Measurements from ENCODE around the gene SPRR5.

Gene SPRR5

DNA sequence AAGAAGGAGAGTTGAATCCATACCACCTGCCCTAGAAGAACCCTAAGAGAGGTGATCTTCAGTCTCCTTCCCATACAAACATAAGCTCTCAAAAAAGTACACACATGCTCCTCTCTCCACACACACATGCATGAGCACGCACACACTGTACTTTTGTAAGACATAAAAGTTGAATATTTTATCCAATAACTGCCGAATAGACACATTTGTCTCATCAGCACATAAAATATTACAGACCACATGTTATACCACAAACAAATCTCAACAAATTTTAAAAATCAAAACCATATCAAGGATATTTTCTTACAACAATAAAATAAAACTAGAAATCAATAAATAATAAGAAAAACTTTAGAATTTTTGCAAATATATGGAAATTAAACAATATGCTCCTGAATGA lies 39.6 kb downstream of the SPRR5 start:
- no peak for DNase-seq

DNA sequence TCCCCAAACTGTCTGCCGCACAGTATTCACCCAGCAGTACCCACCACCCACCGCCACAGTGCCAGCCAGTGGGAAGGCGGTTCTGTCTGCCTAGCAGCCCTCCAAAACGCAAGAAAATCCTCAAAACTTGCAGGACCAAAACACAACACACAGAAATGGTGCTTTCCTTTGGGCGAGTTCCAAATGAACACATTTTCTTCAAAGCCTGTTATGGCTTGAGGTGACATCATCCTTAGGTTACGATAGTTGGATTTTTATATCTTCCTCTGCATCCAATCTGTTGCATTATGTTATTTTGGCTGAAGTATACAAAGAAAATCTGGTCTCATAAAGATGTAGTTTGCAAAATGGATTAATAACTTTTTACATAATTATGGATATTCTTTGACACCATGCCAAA lies 46.2 kb downstream of the SPRR5 start:
- DNase-seq, result no peak

DNA sequence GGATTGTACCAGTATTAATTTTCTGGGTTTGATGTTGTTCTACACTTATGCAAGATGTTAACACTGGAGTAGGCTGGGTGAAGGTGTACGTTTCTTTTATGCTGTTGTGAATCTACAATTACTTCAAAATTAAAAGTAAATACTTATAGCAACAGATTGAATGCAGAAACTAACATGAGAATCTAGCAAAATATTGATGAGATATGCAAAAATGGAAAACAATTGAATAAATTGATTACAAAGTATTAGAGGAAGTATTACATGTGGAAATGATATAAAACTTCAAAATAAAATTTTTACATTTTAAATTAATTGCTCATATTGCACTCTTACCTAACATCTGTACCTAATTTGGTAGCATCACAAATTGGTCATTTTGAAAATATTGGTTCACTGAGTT lies 48.8 kb downstream of the SPRR5 start:
- DNase-seq, result no peak

DNA sequence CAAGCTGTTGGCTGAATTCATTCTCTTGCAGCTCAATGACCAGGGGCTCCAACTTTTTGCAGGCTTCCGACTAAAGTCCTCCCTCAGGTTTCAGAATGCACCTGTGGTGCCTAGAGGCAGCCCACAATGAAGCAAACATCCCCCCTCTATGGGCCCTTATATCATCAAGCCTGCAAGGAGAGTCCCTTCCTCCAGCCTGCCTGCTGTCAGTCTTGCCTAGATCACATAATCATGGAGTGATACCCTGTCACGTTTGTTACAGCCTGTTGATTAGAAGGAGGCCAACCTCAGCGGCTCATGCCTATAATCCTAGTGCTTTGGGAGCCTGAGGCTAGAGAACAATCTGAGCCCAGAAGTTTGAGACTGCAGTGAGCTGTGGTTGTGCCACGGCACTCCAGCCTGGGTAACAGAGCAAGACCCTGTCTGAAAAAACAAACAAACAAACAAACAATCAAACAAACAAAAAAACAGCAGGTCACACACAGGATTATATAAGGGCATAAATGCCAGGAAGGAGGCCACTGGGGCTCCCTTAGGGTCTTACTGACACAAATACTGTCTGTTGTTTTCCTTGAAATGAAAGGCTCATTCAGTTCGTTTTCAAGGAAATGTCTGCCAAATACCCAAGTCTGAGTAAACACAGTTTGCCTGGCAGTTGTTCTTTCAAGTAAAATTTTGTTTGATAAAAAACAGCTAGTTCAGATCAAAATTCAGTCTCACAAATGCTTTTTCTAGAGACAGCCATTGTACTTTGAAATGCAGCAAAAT lies 49.8 kb downstream of the SPRR5 start:
- DNase-seq, result no peak

DNA sequence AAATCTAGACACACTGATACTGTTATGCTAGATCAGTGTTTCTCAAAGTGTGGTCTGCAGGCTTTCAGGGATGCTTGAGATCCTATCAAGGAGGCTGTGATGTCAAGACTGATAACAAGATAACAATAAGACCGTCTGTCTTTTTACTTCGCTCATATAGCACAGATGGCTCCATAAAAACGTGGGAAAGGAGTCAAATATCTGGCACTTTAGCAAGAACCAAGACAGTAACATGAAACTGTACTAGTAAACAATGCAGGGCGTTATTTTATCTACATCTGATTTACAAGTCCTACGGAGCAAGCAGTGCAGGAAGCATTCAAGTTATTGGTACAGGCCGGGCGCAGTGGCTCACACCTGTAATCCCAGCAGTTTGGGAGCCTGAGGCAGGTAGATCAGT lies 50.9 kb downstream of the SPRR5 start:
- DNase-seq, result no peak

DNA sequence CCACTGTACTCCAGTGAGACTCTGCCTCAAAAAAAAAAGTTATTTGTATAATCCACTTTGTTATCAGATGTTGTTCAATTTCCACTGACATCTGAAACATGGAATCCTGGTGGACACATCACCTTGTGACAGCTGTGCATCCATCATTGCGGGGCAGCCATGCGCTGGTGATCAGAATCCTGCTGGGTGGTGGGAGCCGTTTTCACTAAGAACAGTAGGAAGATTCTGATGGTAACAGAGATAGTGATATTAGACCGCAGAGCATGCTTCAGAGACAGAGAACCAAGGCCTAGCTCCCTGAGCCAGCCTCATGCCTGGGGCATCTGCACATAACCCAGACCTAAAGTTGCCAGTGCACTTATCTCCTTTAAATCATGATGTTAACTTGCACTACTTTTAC lies 51.5 kb downstream of the SPRR5 start:
- no peak for DNase-seq

Data from CD4-positive, alpha-beta T cell treated with Interleukin-6 for 4 hours (primary cell).